GM20431 (cell line): ENCODE results near the gene NALCN.

ENCODE experiments used
- in situ Hi-C: fragments of 300-500 bp; cut with MseI, MboI; formaldehyde crosslinking; loops from one replicate; pipeline ENCODE4 v1.15.0; 2020; ENCODE audit warnings: low sequenced_read_pairs; ENCODE audit not compliant: unreplicated experiment

The NALCN gene

DNA sequence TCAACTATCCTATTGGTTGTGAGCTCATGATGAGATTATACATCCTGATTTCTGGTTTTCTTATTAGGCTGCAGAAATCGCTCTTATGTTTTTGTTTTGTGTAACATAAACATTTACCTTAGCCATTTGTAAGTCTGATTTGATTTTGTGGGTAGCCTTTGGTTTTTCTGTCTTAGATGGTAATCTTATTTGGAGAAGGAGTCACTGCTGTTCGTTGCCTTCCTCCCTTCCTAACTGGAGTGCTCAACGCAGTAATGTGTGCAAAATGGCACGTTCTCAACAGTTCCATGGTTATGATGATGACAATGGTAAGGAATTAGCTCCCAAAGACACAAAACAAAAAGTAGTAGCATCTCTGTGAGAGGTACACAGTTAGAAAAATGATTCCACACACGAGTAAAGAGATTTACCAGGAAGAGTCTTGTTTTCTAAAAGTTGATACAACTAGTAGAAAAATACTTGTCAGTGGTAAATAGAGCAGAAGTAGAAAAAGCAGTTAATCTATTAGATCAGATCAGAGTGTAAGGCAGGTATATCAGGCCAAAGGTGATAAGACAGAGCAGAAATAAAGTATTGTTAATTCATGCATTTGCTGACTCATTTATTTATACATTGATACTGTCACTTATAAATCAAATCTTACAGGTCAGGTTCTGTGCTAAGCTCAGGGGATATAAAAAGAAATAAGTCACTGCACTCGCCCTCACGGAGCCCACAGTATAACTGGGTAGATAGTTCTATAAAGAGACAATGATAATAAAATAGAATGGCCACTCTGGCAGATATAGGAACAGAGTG is 270.0 kb downstream of the NALCN start:
- in situ Hi-C loops, result no loop called here

DNA sequence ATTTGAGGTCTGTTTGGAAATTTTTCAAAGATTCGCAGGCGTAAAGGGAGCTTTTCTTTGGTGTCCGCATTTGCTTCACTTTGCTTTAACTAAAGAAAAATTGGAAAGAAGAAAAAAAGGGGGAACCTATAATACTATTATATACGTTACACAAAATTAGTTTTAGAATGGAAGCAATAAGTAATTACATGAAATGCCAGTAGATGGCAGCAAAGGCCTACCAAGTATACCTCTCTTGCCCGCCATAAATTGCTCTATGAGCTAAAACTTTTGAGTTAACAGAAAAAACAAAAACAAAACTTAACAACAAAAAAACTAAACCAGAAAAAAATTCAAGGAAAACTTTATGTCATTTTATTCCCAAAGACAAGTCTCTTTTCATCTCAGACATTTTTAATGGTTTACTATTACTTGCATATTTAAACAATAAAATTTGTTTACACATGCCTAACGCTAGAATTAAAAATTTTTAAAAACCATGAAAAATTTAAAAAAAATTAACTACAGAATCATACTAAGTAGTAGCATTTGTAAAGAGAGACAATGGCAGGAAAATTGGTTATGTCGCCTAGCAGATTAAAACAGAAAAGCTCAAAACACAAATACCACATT is 271.4 kb downstream of the NALCN start:
- in situ Hi-C loops, result no loop called here

DNA sequence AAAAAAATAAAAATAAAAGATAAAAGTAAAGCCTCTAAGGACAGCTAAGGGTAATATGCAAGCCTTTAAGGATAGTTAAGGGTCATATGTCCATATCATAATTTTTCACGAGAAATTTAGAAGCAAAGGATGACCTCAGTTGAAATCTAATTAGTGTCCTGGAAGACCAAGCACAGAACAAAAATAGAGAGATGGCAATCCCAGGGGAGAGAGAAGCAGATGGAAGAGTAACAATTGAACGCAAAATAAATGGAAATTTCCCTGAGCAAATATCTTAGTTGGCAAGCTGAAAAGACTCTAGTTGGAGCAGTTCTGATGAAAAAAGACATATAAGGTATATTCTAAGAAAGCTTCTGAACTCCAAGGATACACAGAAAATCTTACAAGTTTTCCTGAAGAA is 275.4 kb downstream of the NALCN start:
- in situ Hi-C loops, result no loop called here

GRCh38 chr13:101140087-101140770 is 276.1 kb downstream of the NALCN start:
- in situ Hi-C loops, result no loop called here

GRCh38 chr13:101139081-101139480 is 277.2 kb downstream of the NALCN start:
- in situ Hi-C loops, result no loop called here

DNA sequence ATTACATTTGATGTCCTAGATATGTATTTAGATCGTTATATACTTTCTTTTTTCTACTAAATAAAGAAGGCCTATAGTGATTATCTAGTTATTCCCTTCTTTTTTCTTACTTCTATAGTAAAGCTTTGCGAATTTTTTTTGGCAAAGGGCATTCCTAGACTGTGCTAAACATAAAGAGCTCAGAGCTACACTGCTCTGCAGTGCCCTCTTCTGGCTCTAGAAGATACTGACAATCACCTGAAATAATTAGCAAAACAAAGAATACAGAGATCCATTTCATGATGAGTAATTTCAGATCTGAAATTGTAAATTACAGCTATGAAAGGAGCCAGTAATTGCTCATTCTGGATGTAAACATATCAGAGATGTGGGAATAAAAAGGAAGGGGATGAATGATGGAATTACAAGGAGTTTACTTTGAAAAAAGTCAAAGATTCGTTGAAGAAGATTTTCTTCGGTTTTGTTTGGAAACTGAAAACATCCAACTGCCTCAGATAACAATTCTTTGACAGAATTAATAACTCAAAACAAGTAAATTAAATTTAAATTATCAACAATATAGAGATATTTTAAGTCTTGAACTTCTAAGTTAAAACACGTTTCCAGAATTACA is 288.5 kb downstream of the NALCN start:
- in situ Hi-C loops, result no loop called here

DNA sequence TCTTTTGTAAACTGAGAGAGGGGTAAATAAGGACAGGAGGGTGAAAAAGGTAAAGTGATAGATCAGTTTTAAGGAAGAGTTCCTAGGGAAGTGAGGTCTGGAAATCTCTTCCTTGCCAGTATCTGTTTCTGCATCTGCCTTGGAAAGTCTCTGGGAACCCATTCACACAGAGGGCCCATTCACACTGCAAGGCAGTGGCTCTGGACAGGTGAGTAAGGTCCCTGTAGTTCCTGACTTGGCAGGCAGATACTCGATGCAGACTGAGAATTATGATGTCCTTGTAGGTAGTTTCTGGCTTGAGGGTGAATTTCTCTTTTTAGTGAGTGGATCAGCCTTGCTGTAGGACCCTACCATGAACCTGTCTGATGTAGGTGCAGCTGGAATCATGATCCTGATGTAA is 293.3 kb downstream of the NALCN start:
- in situ Hi-C loops, result loop anchor here (25.0 kb wide), 2 partner anchors 386 to 561 kb away; no protein-coding TSS in a partner anchor

- in situ Hi-C loops, result loop anchor here (25.0 kb wide), 2 partner anchors 384 to 559 kb away; no protein-coding TSS in a partner anchor
Measured at GRCh38 chr13:101121608-101122007, 294.7 kb downstream of the NALCN start.

- in situ Hi-C loops, result loop anchor here (25.0 kb wide), 2 partner anchors 383 to 558 kb away; no protein-coding TSS in a partner anchor
Measured at GRCh38 chr13:101120007-101120406, 296.3 kb downstream of the NALCN start.

- in situ Hi-C loops, result loop anchor here (25.0 kb wide), 2 partner anchors 380 to 555 kb away; no protein-coding TSS in a partner anchor
Measured at GRCh38 chr13:101116826-101117225, 299.5 kb downstream of the NALCN start.

DNA sequence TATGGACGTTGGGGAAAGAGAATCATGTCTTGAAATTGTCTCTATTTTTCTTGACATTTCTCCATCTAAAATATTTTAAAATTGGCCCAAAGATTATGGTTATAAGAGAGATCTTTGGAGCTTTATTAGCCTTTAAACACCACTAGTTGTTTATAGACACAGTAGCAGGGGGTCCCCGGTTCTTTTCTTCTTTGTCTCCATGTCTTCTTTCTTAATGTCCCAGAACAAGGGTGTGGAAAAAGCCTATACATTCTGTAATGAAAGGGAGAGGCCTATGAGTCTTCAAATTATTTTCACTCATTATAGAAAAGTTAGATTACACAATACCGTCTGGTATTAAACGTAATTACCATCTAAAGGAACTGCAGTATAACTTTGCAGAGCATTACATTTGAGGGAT is 300.0 kb downstream of the NALCN start:
- in situ Hi-C loops, result loop anchor here (25.0 kb wide), 2 partner anchors 379 to 554 kb away; no protein-coding TSS in a partner anchor

- in situ Hi-C loops, result loop anchor here (25.0 kb wide), 2 partner anchors 378 to 553 kb away; no protein-coding TSS in a partner anchor
Measured at GRCh38 chr13:101115762-101116171, 300.5 kb downstream of the NALCN start.

DNA sequence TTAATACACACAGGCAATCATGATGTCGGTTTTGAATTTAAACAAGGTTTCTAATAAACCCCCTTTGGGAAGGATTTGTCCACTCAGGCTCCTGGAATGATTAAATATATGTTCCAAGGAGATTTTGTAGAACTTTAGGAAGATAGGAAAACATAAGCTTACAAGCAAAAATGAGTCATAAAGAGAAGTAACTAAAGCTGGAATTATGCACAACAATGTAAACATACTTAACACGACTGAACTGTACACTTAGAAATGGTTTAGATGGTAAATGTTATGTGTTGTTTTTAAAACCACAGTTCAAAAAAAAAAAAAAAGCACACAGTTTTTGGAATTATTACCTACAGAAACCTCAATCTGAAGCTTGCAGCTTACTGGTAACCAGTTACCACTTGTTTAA is 304.4 kb downstream of the NALCN start:
- in situ Hi-C loops, result loop anchor here (25.0 kb wide), 2 partner anchors 375 to 550 kb away; no protein-coding TSS in a partner anchor

DNA sequence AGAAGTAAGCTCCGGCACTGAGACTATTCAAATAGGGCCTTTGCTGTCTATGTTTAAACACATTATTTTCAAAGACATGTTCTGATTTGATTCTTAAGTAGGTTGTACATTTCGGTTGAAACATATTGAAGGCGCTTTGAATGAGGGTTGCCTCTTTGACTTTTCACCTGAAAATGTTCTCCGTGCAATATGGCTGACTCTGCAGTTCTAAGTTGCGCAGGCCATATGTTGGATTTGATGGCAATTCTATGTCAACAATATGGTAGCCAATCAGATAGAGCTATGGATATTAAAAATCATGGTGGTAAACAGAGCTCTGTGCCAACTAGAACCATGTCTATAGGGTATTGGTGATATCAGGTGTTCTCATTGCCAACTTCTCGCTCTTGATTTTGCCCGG is 307.3 kb downstream of the NALCN start:
- in situ Hi-C loops, result loop anchor here (25.0 kb wide), 2 partner anchors 372 to 547 kb away; no protein-coding TSS in a partner anchor

- in situ Hi-C loops, result no loop called here
Measured at GRCh38 chr13:101098873-101099272, 317.4 kb downstream of the NALCN start.

- in situ Hi-C loops, result no loop called here
Measured at GRCh38 chr13:101092985-101093384, 323.3 kb downstream of the NALCN start.

DNA sequence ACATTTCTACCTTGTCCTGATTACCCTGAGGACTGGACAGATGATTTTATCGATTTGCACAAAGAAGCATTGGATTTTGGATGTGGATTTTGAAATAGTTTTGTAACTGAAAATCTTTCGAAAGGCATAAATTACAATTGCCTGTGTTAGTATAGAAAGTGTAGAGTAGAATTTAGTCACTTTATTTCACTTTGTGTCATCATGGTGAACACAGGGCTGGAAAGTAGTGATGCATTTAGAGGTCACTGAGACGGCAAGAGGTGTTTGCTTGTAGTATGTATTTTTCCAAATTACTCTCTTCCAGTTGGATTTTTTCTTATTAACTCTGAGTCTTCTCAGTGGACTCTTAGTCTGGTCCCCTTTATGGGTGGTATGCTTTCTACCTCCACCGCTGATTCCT is 326.0 kb downstream of the NALCN start:
- in situ Hi-C loops, result no loop called here

DNA sequence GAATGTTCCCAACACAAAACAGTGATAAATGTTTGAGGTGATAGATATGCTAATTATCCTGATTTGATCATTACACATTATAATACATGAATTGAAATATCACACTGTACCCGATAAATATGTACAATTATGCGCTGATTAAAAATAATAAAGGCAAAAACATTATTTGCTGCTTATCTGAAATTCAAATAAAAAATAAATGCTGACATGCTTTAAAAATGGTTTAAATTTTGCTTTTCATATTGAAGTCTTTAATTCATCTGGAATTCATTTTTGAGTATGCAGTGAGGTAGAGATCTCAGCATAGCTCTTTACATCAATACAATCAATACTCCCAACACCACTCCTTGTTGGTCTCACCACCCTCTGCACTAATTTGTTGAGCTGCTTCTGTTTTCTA is 330.8 kb downstream of the NALCN start:
- in situ Hi-C loops, result no loop called here

- in situ Hi-C loops, result no loop called here
Measured at GRCh38 chr13:101082441-101082840, 333.9 kb downstream of the NALCN start.

GRCh38 chr13:101080616-101081015 is 335.7 kb downstream of the NALCN start:
- in situ Hi-C loops, result no loop called here
